Measurements from ENCODE around the gene DNAJC5. TPM values are rescaled to one million over a fixed set of nuclear protein-coding genes. Genes with fewer than 3 reads are reported as not detected.
A peak's percentile ranks its signal among the peaks of the same experiment; 100 is the strongest.

DNAJC5 gene
- total RNA-seq, 3 donors from 2014 or later = 31.1 to 37.9 (median 37.0) TPM

DNA sequence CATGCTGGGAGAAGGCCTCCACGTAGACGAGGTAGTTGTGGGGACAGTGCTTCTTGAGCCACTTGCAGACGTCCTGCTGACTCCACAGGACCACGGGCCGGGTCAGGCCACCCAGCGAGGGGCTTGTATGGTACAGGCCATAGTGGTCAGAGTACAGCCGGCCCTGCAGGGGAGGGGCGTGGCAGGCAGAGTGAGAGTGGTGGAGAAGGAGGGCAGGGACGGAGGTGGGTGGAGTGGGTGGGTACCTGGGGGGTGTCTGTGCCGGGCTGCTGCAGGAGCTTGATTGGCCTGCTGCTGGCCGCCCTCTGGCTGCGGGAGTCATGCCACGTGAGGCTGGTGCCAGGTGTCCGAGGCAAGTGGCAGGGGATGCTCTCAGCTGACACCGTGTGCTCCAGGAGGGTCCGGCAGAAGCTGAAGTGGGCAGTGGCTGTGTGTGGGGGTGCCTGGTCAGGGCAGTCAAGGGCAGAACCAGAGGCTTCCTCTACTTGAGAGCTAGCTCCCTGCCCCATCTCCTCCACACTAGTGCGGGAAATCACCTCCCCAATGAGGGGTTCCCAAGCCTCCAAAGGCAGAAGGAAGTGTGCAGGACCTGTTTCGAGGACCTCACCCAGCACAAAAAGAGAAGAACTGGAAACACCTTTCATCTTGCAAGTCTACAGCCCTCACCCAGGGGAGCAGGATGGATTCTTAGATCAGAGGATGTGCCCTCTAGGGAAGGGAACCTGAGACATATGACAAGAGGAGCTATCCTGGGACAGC, 82.2 kb downstream of the DNAJC5 start:
- no peaks in the 10 kb centered on the region for H3K9me3 ChIP-seq
- intact Hi-C loops (cut with DNase I; ENCODE audit: low total_unique reads) = loop anchor here (10.0 kb wide), 1 partner anchor 82 kb away; the partner anchor contains the start of gene DNAJC5
- peaks cover 11 to 22% of the 10 kb centered on the region in 2 donors for H3K4me1 ChIP-seq
- TF ChIP-seq POLR2AphosphoS5 (IDR thresholded peaks at IDR 0.05) = no peak
- TF ChIP-seq, protein P1, sequence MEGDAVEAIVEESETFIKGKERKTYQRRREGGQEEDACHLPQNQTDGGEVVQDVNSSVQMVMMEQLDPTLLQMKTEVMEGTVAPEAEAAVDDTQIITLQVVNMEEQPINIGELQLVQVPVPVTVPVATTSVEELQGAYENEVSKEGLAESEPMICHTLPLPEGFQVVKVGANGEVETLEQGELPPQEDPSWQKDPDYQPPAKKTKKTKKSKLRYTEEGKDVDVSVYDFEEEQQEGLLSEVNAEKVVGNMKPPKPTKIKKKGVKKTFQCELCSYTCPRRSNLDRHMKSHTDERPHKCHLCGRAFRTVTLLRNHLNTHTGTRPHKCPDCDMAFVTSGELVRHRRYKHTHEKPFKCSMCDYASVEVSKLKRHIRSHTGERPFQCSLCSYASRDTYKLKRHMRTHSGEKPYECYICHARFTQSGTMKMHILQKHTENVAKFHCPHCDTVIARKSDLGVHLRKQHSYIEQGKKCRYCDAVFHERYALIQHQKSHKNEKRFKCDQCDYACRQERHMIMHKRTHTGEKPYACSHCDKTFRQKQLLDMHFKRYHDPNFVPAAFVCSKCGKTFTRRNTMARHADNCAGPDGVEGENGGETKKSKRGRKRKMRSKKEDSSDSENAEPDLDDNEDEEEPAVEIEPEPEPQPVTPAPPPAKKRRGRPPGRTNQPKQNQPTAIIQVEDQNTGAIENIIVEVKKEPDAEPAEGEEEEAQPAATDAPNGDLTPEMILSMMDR (IDR thresholded peaks at IDR 0.05) = no peak
- no peak for TF ChIP-seq POLR2A (IDR thresholded peaks at IDR 0.05)
- H3K27ac ChIP-seq = no peak overlapping the region
- H3K4me3 ChIP-seq = no peak overlapping the region
- peak in 1 of 2 donors; percentile 16 for DNase-seq (ENCODE audit: low spot score in 2 of 2)
- no peaks in the 10 kb centered on the region for H3K27me3 ChIP-seq
- H3K36me3 ChIP-seq = no peaks in the 10 kb centered on the region

DNA sequence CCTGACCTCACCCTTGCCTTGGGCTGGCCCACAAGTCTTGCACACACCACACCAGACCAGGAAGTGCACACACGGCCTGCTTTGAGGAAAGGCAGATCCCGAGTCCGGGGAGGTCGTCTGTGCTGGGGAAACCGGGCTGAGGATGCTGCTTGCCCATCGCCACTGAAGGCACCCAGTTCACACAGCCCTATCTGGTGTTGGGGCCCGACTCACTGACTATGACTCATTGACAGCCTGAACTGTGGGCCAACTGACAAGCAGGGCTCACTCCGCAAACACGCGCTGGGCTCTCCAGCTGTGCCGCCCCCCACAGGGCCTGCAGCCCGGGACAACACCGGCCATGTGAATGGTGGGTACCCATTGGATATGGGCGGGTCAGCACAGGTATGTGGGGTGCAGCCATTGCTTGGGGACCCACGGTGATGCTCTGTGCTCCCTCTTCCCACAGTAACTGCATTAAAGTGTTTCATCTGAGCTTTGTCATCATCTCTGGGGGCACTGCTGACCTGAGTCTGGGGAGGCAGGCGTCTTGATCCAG, 82.9 kb downstream of the DNAJC5 start:
- intact Hi-C loops (cut with DNase I; ENCODE audit: low total_unique reads) = loop anchor here (10.0 kb wide), 1 partner anchor 83 kb away; the partner anchor contains the start of gene DNAJC5

DNA sequence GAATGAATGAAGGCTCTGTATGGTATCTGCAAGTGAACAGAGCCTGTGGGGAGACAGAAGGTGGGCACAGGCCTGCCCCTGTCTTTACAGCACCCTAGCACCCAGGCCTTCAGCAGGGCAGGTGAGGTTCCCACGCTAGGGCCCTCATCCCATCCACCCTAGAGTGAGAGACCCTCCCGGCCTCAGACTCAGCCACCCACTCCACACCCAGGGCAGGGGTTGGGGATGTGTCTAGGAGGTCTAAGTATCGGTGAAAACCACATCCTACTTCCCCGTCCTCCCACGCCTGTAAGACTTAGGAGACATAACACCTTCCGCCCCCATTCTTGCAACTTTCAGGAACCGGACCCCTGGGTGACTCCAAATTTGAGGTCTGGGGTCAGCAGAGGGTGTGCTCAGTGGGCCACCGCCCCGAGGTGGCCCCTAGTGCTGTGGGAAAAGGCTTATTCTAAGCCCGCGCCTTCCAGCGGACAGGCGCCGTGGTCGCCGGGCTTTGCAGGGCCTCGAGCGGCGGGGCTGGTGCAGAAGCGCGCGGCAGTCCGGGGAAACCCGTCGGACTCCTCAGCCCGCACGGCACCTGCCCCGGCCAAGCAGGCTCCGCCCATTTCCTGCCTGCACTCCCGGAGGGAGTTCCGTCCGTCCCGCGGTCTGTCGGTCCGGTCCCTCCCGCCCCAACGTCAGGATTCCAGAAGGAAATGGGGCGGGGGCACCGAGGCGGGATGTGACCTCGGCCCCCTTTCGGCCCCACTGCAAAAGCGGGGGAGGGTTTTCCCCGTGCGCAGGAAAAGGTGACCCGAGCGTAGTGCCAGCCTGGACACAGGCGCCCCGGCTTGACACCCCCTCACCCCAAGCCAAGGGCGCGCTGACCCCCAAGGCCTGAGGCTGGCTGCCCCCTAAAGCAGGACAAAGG, 83.6 kb downstream of the DNAJC5 start:
- Histone ChIP-seq H3K9me3 (no peaks in the 10 kb centered on the region), H3K27me3 (no peaks in the 10 kb centered on the region), H3K27ac (peak overlapping the region; percentile 66 to 85), H3K36me3 (no peaks in the 10 kb centered on the region), H3K4me3 (peak overlapping the region; percentile 42 to 99 (median 81)), H3K4me1 (peaks cover 13 to 29% of the 10 kb centered on the region in 2 donors)
- TF ChIP-seq POLR2AphosphoS5 (IDR thresholded peaks at IDR 0.05) = peak in 1 of 3 donors; percentile 12
- TF ChIP-seq, protein P1 (IDR thresholded peaks at IDR 0.05) = no peak
- peak; percentile 69 to 81 for DNase-seq (ENCODE audit: low spot score in 2 of 2)
- intact Hi-C loops (cut with DNase I; ENCODE audit: low total_unique reads) = loop anchor here (10.0 kb wide), 1 partner anchor 84 kb away; the partner anchor contains the start of gene DNAJC5

More for the DNA sequence above, 82.9 kb downstream of the DNAJC5 start:
- Histone ChIP-seq H3K9me3 (no peaks in the 10 kb centered on the region), H3K4me1 (peaks cover 13 to 28% of the 10 kb centered on the region in 2 donors), H3K36me3 (no peaks in the 10 kb centered on the region), H3K27ac (no peak overlapping the region), H3K4me3 (no peak overlapping the region), H3K27me3 (no peaks in the 10 kb centered on the region)
- TF ChIP-seq POLR2AphosphoS5 (IDR thresholded peaks at IDR 0.05) (no peak), POLR2A (IDR thresholded peaks at IDR 0.05) (no peak)
- TF ChIP-seq, protein P1 (IDR thresholded peaks at IDR 0.05) = no peak
- no peak for DNase-seq (ENCODE audit: low spot score in 2 of 2)

DNA sequence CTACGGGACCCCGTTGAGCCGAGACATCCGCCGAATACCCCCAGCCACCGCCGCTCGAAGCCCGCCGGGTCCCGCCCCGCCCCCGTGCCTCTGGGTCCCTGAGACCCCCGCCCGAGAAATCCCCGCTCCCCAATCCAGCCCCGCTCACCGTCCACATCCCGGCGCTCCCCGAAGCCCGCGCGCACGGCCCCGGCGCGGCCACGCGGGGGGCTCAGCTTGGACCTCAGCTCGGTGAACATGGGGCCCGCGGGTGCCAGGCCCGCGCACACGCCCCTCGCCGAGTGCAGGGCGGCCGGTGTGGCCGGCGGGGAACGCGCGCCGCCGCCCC, 84.3 kb downstream of the DNAJC5 start:
- Histone ChIP-seq H3K9me3 (no peaks in the 10 kb centered on the region), H3K4me3 (peak overlapping the region; percentile 42 to 99 (median 81)), H3K4me1 (peaks cover 13 to 29% of the 10 kb centered on the region in 2 donors), H3K27ac (peak overlapping the region; percentile 66 to 85), H3K36me3 (no peaks in the 10 kb centered on the region), H3K27me3 (no peaks in the 10 kb centered on the region)
- DNase-seq (ENCODE audit: low spot score in 2 of 2) = no peak
- intact Hi-C loops (cut with DNase I; ENCODE audit: low total_unique reads) = loop anchor here (10.0 kb wide), 1 partner anchor 84 kb away; the partner anchor contains the start of gene DNAJC5
- TF ChIP-seq POLR2AphosphoS5 (IDR thresholded peaks at IDR 0.05) (no peak), POLR2A (IDR thresholded peaks at IDR 0.05) (no peak)
- TF ChIP-seq, protein P1 (IDR thresholded peaks at IDR 0.05) = no peak

Data from breast epithelium (tissue), 4 donors.